Measurements from ENCODE around the gene PLXNB3. TPM values are rescaled to one million over a fixed set of nuclear protein-coding genes. Genes with fewer than 3 reads are reported as not detected.

Gene PLXNB3
- total RNA-seq, 1 donor from 2014 or later = 34.8 TPM

DNA sequence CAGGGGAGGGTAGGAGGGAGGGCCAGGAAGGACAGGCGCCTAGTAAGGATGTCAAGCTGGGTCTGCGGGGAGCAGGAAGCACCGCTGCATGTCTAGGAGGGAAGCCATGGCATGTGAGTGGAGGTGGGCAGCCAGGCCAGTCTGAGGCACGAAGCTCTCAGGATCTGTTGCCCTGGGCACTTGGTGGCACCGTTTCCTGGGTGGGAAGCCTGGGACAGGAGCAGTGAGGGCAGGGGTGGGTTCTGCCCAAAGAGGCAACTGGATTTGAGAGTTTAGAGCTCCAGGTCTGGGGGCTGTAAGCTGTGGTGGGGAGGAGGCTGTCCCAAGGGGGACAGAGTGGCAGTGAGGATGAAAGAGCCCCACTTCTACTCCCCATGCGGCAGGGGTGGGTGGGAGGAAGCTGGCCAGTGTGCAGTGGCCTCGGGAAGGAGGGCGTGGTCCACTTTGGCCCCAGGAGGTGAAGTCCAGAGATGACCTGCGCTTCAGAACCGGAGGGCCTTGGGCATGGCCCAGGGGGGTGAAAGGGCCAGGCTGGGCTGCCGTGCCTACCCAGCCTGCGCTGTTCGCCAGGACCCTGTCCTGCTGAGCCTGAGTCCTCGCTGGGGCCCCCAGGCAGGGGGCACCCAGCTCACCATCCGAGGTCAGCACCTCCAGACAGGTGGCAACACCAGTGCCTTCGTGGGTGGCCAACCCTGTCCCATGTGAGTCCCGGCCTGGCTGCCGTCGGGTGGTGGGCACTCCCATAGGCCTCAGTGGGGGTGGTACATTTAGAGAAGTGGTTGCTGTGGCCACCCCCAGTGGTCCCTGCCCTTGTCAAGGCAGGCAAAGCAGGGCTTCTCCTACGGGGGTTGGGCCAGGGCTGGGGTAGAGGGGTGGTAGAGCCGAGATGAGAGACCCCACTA, 8.5 kb downstream of the PLXNB3 start:
- peaks cover 2% of the 10 kb centered on the region for H3K36me3 Mint-ChIP-seq (ENCODE audit: low read depth)
- H3K4me1 Mint-ChIP-seq (ENCODE audit: low read depth) = no peaks in the 10 kb centered on the region
- TF ChIP-seq, protein P1, sequence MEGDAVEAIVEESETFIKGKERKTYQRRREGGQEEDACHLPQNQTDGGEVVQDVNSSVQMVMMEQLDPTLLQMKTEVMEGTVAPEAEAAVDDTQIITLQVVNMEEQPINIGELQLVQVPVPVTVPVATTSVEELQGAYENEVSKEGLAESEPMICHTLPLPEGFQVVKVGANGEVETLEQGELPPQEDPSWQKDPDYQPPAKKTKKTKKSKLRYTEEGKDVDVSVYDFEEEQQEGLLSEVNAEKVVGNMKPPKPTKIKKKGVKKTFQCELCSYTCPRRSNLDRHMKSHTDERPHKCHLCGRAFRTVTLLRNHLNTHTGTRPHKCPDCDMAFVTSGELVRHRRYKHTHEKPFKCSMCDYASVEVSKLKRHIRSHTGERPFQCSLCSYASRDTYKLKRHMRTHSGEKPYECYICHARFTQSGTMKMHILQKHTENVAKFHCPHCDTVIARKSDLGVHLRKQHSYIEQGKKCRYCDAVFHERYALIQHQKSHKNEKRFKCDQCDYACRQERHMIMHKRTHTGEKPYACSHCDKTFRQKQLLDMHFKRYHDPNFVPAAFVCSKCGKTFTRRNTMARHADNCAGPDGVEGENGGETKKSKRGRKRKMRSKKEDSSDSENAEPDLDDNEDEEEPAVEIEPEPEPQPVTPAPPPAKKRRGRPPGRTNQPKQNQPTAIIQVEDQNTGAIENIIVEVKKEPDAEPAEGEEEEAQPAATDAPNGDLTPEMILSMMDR (IDR thresholded peaks at IDR 0.05) = no peak
- DNase-seq (ENCODE audit: low spot score) = peak; percentile 88
- no peak overlapping the region for H3K4me3 Mint-ChIP-seq (ENCODE audit: unreplicated experiment)
- no peaks in the 10 kb centered on the region for H3K9me3 Mint-ChIP-seq (ENCODE audit: low read depth)
- no peak overlapping the region for H3K27ac Mint-ChIP-seq (ENCODE audit: unreplicated experiment)
- no peaks in the 10 kb centered on the region for H3K27me3 Mint-ChIP-seq (ENCODE audit: low read depth)

DNA sequence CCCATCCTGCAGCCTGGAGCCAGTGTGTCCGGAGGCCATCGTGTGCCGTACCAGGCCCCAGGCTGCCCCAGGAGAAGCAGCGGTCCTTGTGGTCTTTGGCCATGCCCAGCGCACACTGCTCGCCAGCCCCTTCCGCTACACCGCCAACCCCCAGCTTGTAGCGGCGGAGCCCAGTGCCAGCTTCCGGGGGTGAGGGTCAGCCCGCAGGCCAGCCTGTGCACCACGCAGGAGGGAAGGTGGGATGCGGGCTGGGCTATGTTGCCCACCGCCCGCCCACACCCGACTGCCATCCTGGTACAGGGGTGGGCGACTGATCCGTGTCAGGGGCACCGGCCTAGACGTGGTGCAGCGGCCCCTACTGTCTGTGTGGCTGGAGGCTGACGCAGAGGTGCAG, 9.2 kb downstream of the PLXNB3 start:
- peak; percentile 93 for DNase-seq (ENCODE audit: low spot score)
- TF ChIP-seq, protein P1 (IDR thresholded peaks at IDR 0.05) = no peak
- Mint-ChIP-seq H3K27ac (ENCODE audit: unreplicated experiment) (no peak overlapping the region), H3K4me3 (ENCODE audit: unreplicated experiment) (no peak overlapping the region), H3K9me3 (ENCODE audit: low read depth) (no peaks in the 10 kb centered on the region), H3K36me3 (ENCODE audit: low read depth) (peaks cover 2% of the 10 kb centered on the region), H3K27me3 (ENCODE audit: low read depth) (no peaks in the 10 kb centered on the region), H3K4me1 (ENCODE audit: low read depth) (no peaks in the 10 kb centered on the region)

- Mint-ChIP-seq H3K27me3 (ENCODE audit: low read depth) (no peaks in the 10 kb centered on the region), H3K4me1 (ENCODE audit: low read depth) (no peaks in the 10 kb centered on the region), H3K36me3 (ENCODE audit: low read depth) (peaks cover 2% of the 10 kb centered on the region), H3K9me3 (ENCODE audit: low read depth) (no peaks in the 10 kb centered on the region), H3K4me3 (ENCODE audit: unreplicated experiment) (no peak overlapping the region), H3K27ac (ENCODE audit: unreplicated experiment) (no peak overlapping the region)
- TF ChIP-seq, protein P1 (IDR thresholded peaks at IDR 0.05) = no peak
- peak; percentile 94 for DNase-seq (ENCODE audit: low spot score)
These were observed 9.9 kb downstream of the PLXNB3 start for GRCh38 chrX:153773741-153774575.

GRCh38 chrX:153774576-153775292, 10.7 kb downstream of the PLXNB3 start:
- no peaks in the 10 kb centered on the region for H3K4me1 Mint-ChIP-seq (ENCODE audit: low read depth)
- H3K4me3 Mint-ChIP-seq (ENCODE audit: unreplicated experiment) = no peak overlapping the region
- TF ChIP-seq, protein P1 (IDR thresholded peaks at IDR 0.05) = no peak
- peaks cover 2% of the 10 kb centered on the region for H3K36me3 Mint-ChIP-seq (ENCODE audit: low read depth)
- H3K27ac Mint-ChIP-seq (ENCODE audit: unreplicated experiment) = no peak overlapping the region
- no peaks in the 10 kb centered on the region for H3K9me3 Mint-ChIP-seq (ENCODE audit: low read depth)
- DNase-seq (ENCODE audit: low spot score) = peak; percentile 91
- H3K27me3 Mint-ChIP-seq (ENCODE audit: low read depth) = no peaks in the 10 kb centered on the region
